GM23248 (cell line): ENCODE data around the gene TEX12.

ENCODE experiments used
- EZH2 ChIP-seq: fragments of 200-600 bp; sonication (generic); IDR thresholded peaks from 2 replicates; pipeline ENCODE4 v1.6.1; 2018; ENCODE audit warnings: antibody characterized with exemption, mild to moderate bottlenecking; ENCODE audit not compliant: insufficient read depth, poor library complexity, severe bottlenecking
- EZH2phosphoT487 ChIP-seq: fragments of 200-600 bp; sonication (generic); IDR thresholded peaks from 2 replicates; pipeline ENCODE4 v1.6.1; 2018; ENCODE audit warnings: antibody characterized with exemption, moderate library complexity, mild to moderate bottlenecking, low read depth; ENCODE audit not compliant: insufficient read depth

DNA sequence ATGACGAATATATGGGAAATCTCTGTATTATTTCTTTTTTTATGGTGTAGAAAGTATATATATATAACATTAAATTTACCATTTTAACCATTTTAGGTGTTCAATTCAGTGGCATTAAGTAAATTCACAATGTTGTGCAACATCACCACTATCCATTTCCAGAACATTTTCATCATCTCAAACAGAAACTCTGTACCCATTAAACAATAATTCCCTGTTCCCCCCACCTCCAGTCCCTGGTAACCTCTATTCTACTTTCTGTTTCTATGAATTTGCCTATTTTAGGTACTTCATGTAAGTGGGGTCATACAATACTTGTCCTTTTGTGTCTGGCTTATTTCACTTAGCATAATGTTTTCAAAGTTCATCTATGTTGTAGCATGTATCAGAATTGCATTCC is 43.7 kb downstream of the TEX12 start:
- no peak for TF ChIP-seq EZH2
- no peak for TF ChIP-seq EZH2phosphoT487
